Stomach (tissue), 4 donors: Measurements from ENCODE around the gene IFT27.

Experiments used
- CTCF ChIP-seq, 7 experiments: fragments of 450-650 bp in 4 of 7; fragments of 200-600 bp in 3 of 7; sonication (generic) in 3 of 7; IDR thresholded peaks; one replicate each; pipeline ENCODE4 v1.5.1; 2016 to 2019; ENCODE audit warnings: antibody characterized with exemption in 7 of 7, control low read depth in 2 of 7, mild to moderate bottlenecking in 1 of 7
- POLR2A ChIP-seq, 4 donors: fragments of 450-650 bp; IDR thresholded peaks; one replicate each; pipeline ENCODE4 v1.6.1; 2016; ENCODE audit warnings: antibody characterized with exemption in 4 of 4, control low read depth in 2 of 4, mild to moderate bottlenecking in 1 of 4, moderate library complexity in 1 of 4

GRCh38 chr22:36787204-36787988, 11.5 kb upstream of the IFT27 start:
- no peak for TF ChIP-seq CTCF (IDR thresholded peaks at IDR 0.05)
- no peak for TF ChIP-seq POLR2A (IDR thresholded peaks at IDR 0.05)
